ENCODE measurements around the gene BRD9. TPM values are rescaled to one million over a fixed set of nuclear protein-coding genes. Genes with fewer than 3 reads are reported as not detected.

BRD9 gene
- total RNA-seq, 2 donors from 2014 or later, result 28.6 to 36.0 TPM

GRCh38 chr5:909994-910768 is 17.6 kb upstream of the BRD9 start:
- intact Hi-C loops (cut with DNase I), result no loop called here
- DNase-seq (ENCODE audit: low spot score), result no peak

GRCh38 chr5:909086-909485 is 16.5 kb upstream of the BRD9 start:
- intact Hi-C loops (cut with DNase I), result no loop called here
- no peak for DNase-seq (ENCODE audit: low spot score)

- no peak for DNase-seq (ENCODE audit: low spot score)
- intact Hi-C loops (cut with DNase I), result no loop called here
Measured at GRCh38 chr5:908172-908571, 15.6 kb upstream of the BRD9 start.

- intact Hi-C loops (cut with DNase I), result no loop called here
- no peak for DNase-seq (ENCODE audit: low spot score)
Measured at GRCh38 chr5:907366-907910, 14.8 kb upstream of the BRD9 start.

- intact Hi-C loops (cut with DNase I), result no loop called here
- no peak for DNase-seq (ENCODE audit: low spot score)
Measured at GRCh38 chr5:905139-905642, 12.6 kb upstream of the BRD9 start.

GRCh38 chr5:903756-904096 is 11.1 kb upstream of the BRD9 start:
- intact Hi-C loops (cut with DNase I), result loop anchor here in 1 of 2 donors (1.0 kb wide), 1 partner anchor 20 kb away; no protein-coding TSS in a partner anchor
- DNase-seq (ENCODE audit: low spot score), result no peak

DNA sequence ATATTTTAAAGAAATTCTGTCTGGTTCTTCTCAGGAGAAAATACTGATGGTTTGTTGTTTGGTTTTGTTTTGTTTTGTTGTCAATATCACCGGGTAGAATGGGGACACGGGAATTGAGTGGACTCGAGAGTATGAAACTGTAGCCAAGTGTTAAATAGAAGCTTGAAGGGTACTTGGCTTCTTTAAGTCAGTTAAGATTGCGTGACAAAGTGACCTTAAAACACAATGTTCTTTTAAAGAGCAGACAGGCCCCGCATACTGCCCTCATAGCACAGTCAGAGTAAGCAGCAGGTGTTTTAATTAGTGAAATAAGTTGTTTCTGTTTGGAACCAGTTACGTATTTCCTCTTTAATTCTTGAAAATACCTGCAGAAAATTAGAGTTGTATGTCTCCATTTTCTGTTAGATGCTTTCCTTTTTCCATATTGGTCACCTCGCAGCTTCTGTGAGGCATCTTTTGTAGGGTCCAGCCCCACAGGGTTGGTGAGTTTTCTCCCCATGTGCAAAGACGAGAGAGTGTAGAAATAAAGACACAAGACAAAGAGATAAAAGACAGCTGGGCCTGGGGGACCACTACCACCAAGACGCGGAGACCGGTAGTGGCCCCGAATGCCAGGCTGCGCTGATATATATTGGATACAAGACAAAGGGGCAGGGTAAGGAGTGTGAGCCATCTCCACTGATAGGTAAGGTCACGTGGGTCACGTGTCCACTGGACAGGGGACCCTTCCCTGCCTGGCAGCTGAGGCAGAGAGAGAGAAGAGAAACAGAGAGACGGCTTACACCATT is 9.7 kb upstream of the BRD9 start:
- intact Hi-C loops (cut with DNase I), result no loop called here

GRCh38 chr5:900781-901180 is 8.2 kb upstream of the BRD9 start:
- DNase-seq (ENCODE audit: low spot score), result no peak
- intact Hi-C loops (cut with DNase I), result no loop called here

More for the DNA sequence above, 9.7 kb upstream of the BRD9 start:
- DNase-seq (ENCODE audit: low spot score), result no peak

- intact Hi-C loops (cut with DNase I), result loop anchor here (5.0 kb wide), 2 partner anchors 221 to 226 kb away; no protein-coding TSS in a partner anchor
Measured at GRCh38 chr5:893711-894110, 1.1 kb upstream of the BRD9 start.

DNA sequence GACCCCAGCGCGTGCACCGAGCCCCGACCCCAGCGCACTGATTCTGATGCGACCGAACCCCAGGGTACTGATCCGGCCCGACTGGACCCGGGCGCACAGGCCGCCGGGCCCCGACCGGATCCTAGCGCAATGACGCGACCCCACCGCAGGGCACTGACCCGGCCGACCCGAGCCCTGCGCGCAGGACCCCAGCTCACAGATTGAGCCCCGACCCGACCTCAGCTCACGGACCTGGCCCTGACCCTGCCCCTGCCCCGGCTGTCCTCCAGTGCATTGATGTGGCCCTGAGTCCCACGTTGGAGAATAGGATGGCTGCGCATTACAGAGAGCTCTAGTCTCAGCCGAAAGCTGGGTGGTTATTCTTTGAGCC is 521 bp upstream of the BRD9 start:
- DNase-seq (ENCODE audit: low spot score), result peak; percentile 78
- intact Hi-C loops (cut with DNase I), result loop anchor here (5.0 kb wide), 2 partner anchors 221 to 226 kb away; no protein-coding TSS in a partner anchor

More at GRCh38 chr5:893711-894110, 1.1 kb upstream of the BRD9 start:
- DNase-seq (ENCODE audit: low spot score), result peak; percentile 67

DNA sequence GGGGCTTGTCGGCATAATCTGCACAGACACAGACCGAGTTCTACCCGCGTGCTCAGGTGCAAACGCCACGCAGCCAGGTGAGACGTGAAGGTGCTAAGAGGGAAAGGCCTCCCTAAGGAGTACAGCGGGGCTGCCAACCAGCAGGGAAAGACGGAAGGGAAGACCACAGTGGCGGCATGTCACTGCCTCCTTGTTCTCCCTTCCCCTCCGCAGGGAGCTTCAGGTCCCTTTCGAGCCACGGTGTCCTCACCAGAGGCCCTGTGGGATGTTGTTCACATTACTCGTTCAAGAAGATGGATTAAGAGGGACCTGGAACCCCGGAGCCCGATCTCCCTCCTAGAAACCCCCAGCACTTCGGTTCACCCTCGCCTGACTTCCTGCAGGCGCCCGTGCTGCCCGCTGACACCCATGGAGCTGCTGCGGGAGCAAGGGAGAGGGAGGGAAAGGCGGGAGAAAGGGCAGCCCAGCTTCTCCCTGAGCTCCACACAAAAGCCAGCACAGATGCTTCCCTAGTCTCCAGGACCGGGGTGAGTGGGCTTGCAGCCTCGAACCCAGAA is 686 bp downstream of the BRD9 start:
- intact Hi-C loops (cut with DNase I), result loop anchor here (5.0 kb wide), 2 partner anchors 220 to 225 kb away; no protein-coding TSS in a partner anchor
- peak; percentile 71 for DNase-seq (ENCODE audit: low spot score)

DNA sequence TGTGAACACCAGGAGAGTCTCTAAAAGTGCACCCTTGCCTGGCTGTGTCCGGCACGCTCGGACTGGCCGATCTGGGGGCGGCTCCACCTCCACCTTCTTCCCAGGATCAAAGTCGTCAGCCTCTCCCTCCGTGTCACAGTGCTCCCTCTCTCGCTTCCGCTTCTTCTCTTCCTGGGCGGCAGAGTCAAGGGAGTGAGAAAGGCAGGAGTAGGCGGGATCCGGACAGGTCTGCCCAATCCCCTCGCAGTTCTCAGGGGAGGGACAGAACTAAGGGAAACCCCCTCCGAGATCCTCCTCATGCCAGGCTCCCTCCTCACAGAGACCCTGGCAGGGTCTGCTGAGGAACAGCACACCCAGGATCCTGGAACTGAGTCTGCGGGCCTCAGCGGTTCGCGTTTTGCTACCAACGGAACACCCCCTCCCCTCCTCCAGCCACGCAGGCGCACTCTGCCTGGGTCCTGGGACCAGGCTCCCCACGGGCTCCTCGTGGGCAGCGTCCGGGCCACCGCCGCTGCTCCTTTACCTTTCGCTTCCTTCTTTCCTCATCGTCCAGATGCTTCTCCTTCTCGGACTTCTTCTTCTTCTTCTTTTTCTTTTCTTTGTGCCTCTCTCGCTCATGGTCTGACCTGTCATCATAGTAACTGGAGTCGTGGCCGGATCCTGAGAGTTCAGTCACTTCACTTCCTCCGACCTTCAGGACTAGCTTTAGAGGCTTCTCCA is 1.3 kb downstream of the BRD9 start:
- intact Hi-C loops (cut with DNase I), result loop anchor here (5.0 kb wide), 2 partner anchors 219 to 224 kb away; no protein-coding TSS in a partner anchor
- peak; percentile 67 for DNase-seq (ENCODE audit: low spot score)

DNA sequence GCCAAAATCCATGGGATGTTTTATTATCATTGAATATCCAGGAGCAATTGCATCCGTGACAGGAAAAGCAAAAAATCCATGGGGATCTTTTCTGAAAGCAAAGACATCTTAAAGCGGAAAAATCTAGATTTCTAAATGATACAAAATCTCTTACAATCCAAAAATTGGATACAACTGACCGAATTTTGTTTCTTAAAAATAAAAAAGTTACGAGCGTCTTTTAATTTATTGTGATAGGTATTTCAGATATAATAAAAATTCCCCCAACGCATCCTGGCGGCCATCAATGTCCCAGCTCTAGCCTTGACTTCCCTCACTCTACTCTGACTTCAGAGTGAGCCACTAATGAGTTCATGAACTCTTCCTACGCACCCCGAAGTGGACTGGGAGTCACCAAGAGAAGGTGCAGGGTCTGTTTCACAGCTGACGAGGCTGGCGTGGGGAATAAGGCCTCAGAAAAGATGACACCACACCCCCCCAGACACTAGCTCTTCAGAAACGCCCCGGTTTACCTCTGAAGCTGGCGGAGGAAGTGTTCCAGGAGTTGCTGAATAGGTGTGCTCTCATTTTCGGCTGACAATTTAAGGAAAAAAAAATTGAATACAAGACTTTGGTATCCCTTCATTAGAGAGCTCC is 3.4 kb downstream of the BRD9 start:
- peak; percentile 72 for DNase-seq (ENCODE audit: low spot score)
- intact Hi-C loops (cut with DNase I), result no loop called here

- intact Hi-C loops (cut with DNase I), result no loop called here
Measured at GRCh38 chr5:888638-889035, 4.0 kb downstream of the BRD9 start.

DNA sequence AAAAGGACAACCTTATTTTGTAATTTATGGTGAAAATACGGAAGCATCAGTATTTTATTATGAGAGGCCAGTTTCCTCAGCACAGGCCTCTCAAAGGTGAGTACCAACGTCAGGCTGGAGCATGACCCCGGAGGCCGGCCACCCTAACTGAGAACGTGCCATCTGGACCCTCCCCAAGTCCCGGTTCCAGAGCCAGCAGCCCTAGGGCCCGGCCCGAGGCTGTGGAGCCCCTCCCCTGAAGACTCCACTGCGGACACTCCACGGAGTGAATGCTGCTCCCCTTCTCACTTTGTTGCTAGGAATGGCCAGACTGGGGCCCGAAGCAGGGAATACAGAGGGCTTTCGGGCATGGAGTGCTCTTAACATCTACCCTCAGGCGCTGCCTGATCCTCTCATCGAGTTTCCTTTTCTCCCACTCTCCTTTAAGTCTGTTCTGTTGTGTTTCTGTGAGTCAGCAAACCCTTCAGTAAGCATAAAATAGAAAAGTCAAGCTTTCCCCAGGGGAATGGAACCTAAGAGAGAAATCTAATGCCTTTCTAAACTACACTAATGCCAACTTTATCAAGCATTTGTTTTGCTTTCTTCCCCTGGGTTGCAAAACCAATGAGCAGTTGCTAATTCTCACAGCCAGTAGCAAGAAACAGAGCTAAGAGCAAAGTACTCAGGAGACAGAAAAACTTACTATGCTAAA is 4.5 kb downstream of the BRD9 start:
- DNase-seq (ENCODE audit: low spot score), result peak; percentile 73
- intact Hi-C loops (cut with DNase I), result no loop called here

More at GRCh38 chr5:888638-889035, 4.0 kb downstream of the BRD9 start:
- peak; percentile 41 for DNase-seq (ENCODE audit: low spot score)

DNA sequence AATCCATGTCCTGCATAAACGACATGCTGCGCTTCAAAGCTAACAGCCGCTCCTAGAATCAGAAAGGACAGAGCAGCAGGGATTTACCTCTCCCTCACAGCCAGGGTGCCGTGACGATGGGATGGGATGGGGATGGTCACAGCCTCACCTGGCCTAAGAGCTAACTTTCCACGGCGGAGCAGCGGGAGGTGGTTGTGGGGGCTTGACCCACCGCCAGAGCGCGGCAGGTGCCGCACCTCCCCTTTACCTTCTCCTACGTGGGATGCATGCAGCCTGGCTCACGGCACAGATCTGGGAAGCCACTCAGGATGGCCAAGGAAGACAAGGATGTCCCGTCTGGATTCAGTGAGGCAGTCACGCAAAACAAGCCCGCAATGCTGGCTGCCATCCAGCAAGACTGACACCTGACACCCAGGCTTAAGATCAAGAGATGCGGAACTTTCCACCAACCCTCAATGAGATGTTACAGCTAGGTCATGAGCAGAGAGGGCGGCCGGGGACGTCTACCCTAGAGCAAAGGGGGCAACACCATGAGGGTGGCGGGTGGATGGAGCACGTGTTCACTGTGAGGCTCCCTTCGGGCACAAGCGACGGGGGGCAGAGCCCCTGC is 5.8 kb downstream of the BRD9 start:
- peak; percentile 73 for DNase-seq (ENCODE audit: low spot score)

DNA sequence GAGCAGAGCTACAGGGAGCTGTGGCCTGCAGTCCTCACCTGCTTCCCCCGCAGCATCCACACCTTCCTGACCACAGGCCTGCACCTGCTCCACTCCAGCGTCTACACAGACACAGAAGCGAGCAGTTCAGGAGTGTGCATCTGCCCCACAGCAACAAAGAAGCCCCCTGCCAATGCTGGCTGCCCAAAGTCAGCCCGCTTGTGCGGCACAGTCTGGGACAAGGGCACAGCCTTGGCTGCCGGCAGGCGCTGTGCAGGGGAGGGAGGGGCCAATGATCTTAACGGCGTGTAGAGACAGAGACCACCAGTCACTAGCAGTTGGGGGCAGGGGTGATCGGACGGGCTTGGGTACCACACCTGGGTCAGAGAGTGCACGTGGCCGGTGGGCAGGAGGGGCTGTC is 6.6 kb downstream of the BRD9 start:
- peak; percentile 66 for DNase-seq (ENCODE audit: low spot score)
- intact Hi-C loops (cut with DNase I), result no loop called here

More for the DNA sequence above, 5.8 kb downstream of the BRD9 start:
- intact Hi-C loops (cut with DNase I), result no loop called here

Measured in posterior vena cava (tissue), 2 donors.